ENCODE data around the gene USP1.

The USP1 gene

GRCh38 chr1:62426794-62427193 lies 10.1 kb upstream of the USP1 start:
- no peak for DNase-seq

DNA sequence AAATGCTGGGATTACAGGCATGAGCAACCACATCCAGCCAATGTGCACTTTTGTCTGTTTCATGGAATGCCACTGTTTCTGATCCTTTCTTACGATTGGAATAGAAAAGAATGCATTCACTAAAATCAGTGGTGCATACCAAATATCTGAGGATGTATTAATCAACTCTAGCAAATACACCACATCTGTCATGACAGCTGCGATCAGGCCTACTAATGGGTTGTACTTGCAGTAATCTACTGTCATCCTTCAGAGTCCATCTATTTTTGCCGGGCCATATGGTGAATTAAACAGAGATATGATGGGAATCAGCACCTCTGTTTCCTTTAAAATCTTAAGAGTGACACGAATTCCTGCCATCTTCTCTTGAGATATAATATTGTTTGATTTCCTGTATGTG lies 8.5 kb upstream of the USP1 start:
- DNase-seq, result no peak

GRCh38 chr1:62429581-62429980 lies 7.3 kb upstream of the USP1 start:
- no peak for DNase-seq

GRCh38 chr1:62433861-62434617 lies 2.8 kb upstream of the USP1 start:
- DNase-seq, result no peak

- no peak for DNase-seq
Measured at GRCh38 chr1:62434618-62435001, 2.2 kb upstream of the USP1 start.

GRCh38 chr1:62435231-62436038 lies 1.4 kb upstream of the USP1 start:
- no peak for DNase-seq

DNA sequence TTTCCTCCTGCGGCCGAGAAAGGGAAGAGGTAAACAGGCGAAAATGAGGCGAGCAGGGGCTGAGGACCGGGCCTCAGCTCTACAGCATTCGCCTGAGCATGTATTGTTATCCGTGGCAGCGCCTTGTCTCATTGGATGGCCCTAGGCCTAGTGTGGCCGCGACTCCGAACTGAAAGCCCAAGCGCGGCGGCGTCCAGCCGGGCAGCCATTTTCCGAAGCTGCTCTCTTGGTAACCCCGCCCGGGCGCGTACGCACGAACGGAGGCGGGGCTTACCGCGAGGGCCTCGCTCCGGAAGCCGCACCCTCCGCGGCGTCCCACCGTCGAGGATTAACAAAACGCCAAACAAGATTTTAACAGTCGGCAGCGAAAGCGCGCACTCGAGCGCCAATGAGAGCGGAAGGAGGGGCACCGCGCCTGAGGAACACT lies 797 bp upstream of the USP1 start:
- peak; percentile 84 for DNase-seq

DNA sequence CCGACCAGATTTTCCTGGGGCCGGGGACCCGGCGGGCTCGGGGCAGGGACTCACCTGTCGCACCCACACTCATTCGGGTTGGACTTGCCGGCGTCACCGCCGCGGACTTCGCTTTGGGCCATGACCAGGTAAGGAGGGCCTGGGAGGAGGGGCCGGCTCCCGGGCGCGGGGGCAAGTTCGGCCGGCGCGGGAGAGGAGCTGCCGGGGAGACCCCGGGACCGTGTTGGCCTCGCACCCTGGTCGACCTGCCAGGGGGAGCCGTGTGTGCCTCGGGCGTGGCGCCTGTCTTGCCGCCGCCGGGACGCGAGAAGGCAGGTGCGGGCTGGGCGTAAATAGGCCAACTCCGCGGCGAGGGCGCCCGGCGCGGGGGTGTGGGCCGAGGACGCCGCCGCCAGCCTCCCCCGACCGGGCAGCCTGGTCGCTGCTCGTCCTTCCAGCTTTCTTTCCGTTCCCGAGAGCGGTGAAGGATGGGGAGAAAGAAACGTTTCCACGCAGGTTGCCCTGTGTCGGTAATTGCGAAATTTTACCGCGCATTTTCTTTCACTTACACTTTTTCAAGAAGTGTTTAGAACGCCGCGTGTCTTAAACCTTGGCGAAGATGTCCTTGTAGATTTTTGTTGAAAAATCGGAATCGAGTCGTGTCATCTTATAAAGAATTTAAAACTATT lies 558 bp downstream of the USP1 start:
- no peak for DNase-seq

DNA sequence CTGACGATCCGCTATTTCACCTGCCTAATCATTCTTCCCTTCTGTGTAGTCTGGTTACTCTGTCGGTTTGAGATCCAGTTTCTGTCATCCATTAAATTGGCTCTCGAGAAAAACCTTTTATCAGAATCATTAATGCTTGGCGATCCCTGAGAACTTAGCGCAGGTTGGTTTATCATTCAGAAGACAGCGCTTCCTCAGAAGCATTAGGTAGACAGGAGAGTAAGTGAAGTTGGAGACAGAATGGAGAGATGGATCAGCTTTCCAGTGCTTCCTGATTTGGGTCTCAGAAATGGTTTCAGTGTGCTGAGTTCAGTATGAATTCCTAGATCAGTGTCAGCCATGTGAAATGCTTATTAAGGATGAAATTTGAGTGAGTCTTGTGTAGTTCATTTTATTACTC lies 1.3 kb downstream of the USP1 start:
- no peak for DNase-seq

GRCh38 chr1:62439652-62440371 lies 3.0 kb downstream of the USP1 start:
- DNase-seq, result no peak

DNA sequence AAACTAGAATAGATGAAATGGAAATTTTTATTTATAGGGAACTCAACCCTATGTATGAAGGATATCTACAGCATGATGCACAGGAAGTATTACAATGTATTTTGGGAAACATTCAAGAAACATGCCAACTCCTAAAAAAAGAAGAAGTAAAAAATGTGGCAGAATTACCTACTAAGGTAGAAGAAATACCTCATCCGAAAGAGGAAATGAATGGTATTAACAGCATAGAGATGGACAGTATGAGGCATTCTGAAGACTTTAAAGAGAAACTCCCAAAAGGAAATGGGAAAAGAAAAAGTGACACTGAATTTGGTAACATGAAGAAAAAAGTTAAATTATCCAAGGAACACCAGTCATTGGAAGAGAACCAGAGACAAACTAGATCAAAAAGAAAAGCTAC lies 7.9 kb downstream of the USP1 start:
- DNase-seq, result no peak

GRCh38 chr1:62448221-62448933 lies 11.5 kb downstream of the USP1 start:
- DNase-seq, result no peak

DNA sequence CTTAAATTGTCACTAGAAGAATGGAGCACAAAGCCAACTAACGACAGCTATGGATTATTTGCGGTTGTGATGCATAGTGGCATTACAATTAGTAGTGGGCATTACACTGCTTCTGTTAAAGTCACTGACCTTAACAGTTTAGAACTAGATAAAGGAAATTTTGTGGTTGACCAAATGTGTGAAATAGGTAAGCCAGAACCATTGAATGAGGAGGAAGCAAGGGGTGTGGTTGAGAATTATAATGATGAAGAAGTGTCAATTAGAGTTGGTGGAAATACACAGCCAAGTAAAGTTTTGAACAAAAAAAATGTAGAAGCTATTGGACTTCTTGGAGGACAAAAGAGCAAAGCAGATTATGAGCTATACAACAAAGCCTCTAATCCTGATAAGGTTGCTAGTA lies 13.5 kb downstream of the USP1 start:
- DNase-seq, result no peak

DNA sequence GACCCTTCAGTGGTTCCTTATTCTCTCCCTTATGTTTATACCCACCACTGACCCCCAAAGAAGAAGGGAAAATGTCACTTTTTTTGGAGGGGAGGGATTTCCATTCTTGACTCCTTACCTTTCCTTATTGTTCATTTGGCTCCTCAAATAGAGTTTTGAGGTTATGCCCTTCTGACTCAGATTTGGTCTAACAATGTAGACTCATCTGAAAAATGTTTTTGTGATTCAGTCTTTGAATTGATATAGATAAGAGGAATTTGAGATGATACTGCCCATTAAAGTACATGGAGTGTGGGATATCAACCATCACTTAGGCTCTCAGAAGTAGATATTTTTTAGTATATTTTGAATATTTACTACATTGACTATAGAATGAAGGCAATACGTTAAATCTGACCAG lies 16.1 kb downstream of the USP1 start:
- no peak for DNase-seq

DNA sequence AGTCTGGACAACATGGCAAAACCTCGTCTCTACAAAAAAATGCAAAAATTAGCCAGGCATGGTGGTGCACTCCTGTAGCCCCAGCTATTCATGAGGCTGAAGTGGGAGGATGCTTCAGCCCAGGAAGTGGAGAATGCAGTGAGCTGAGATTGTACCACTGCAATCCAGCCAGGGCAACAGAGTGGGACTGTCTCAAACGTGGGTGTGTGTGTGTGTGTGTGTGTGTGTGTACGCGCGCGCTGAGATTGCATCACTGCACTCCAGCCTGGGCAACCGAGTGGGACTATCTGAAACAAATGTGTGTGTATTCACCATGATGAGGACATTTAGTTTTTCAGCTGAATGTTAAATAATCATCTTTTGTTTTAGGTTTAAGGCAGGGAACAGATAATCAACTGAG lies 21.1 kb downstream of the USP1 start:
- DNase-seq, result no peak

DNA sequence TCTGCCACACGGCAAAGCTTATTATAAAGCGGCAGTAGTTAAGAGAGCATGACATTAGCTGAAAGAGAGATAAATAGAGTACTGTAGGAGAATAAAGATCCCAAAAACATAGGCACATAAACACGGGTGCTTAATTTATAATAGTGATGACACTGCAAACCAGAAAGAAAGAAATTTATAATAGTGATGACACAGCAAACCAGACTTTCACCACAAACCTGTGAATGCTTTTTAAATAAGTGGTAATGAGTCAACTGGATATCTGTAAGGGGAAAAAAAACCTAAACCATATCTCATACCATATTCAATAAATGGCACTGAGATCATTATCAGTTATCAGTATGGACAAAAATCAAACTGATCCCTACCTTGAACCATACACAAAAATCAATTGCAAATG lies 25.5 kb downstream of the USP1 start:
- DNase-seq, result no peak

- no peak for DNase-seq
Measured at GRCh38 chr1:62467092-62467491, 30.2 kb downstream of the USP1 start.

- no peak for DNase-seq
Measured at GRCh38 chr1:62476525-62477219, 39.8 kb downstream of the USP1 start.

GRCh38 chr1:62481681-62482080 lies 44.8 kb downstream of the USP1 start:
- DNase-seq, result no peak

DNA sequence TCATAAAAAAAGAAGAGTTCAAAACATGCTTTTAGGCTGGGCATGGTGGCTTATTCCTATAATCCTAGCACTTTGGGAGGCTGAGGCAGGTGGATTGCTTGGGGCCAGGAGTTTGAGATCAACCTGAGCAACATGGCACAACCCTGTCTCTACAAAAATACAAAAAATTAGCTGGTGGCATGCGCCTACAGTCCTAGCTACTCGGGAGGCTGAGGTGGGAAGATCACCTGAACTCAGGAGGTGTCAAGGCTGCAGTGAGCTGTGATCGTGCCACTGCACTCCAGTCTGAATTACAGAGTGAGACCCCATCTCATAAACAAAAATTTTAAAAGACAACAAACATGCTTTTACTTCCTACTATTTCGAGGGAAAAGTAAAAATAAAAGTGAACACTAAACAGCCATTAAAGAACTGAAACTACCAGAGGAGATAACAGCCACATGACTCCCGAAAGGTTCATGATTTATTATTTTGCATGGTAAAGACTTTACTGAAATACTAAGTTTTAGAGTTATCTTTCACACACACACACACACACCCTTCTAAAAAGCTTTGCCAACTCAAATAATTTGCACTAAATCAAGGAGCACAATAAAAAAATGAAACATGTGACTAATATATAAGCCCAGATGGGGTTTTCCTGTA lies 48.1 kb downstream of the USP1 start:
- DNase-seq, result no peak

- DNase-seq, result no peak
Measured at GRCh38 chr1:62487956-62488355, 51.1 kb downstream of the USP1 start.
